Measurements from ENCODE around the gene CPT1B. TPM values are rescaled to one million over a fixed set of nuclear protein-coding genes. Genes with fewer than 3 reads are reported as not detected.

The CPT1B gene
- polyA plus RNA-seq, 3 donors: 0.18 to 66.9 TPM; not detected in 1

GRCh38 chr22:50562523-50563412 lies 15.5 kb downstream of the CPT1B start, which contains the start of gene SYCE3:
Gene SYCE3 (minus strand): TSS chr22:50562919. CDS start chr22:50556405, 6,514 bp downstream.
- H3K79me2 ChIP-seq (ENCODE audit: insufficient read depth, low read length): peaks cover 6% of the 10 kb centered on the region
- H3K4me1 ChIP-seq (ENCODE audit: control insufficient read depth in 1 of 2, insufficient read depth in 2 of 2, low read length in 2 of 2): peaks cover 8 to 13% of the 10 kb centered on the region in 2 donors
- H2AFZ ChIP-seq (ENCODE audit: insufficient read depth, low read depth, low read length, poor library complexity, severe bottlenecking): peak within 1 kb of the TSS; percentile 82
- peak within 1 kb of the TSS; percentile 98 for H3K4me2 ChIP-seq (replicated peaks; ENCODE audit: extremely low read depth, low read length, poor library complexity, severe bottlenecking)
- H3K27me3 Mint-ChIP-seq (ENCODE audit: low read depth in 3 of 3): peaks cover 17 to 22% (median 17%) of the 10 kb centered on the region in 3 donors
- peaks cover 0 to 2% (median 0%) of the 10 kb centered on the region in 7 donors for H3K9me3 Mint-ChIP-seq
- peaks cover 0 to 8% of the 10 kb centered on the region in 2 donors for H3K27me3 ChIP-seq (ENCODE audit: control insufficient read depth in 2 of 2, insufficient read depth in 2 of 2, low read length in 2 of 2)
- no peaks in the 10 kb centered on the region for H4K20me1 ChIP-seq (ENCODE audit: insufficient read depth, low read length)
- TF ChIP-seq, protein P1, sequence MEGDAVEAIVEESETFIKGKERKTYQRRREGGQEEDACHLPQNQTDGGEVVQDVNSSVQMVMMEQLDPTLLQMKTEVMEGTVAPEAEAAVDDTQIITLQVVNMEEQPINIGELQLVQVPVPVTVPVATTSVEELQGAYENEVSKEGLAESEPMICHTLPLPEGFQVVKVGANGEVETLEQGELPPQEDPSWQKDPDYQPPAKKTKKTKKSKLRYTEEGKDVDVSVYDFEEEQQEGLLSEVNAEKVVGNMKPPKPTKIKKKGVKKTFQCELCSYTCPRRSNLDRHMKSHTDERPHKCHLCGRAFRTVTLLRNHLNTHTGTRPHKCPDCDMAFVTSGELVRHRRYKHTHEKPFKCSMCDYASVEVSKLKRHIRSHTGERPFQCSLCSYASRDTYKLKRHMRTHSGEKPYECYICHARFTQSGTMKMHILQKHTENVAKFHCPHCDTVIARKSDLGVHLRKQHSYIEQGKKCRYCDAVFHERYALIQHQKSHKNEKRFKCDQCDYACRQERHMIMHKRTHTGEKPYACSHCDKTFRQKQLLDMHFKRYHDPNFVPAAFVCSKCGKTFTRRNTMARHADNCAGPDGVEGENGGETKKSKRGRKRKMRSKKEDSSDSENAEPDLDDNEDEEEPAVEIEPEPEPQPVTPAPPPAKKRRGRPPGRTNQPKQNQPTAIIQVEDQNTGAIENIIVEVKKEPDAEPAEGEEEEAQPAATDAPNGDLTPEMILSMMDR (IDR thresholded peaks at IDR 0.05): peak; percentile 87
- peaks cover 0 to 4% of the 10 kb centered on the region in 2 donors for H3K36me3 ChIP-seq (replicated peaks in 1 of 2; ENCODE audit: control insufficient read depth in 1 of 2, insufficient read depth in 2 of 2, low read length in 2 of 2)
- peak within 1 kb of the TSS; percentile 32 for H3K9ac ChIP-seq (ENCODE audit: insufficient read depth, low read length, poor library complexity, severe bottlenecking)
- peaks cover 17% of the 10 kb centered on the region for H3K4me1 Mint-ChIP-seq
- H3K27ac Mint-ChIP-seq: peak within 1 kb of the TSS; percentile 57 to 95 (median 73)
- H3K4me3 ChIP-seq (replicated peaks in 1 of 3; ENCODE audit: low read depth in 2 of 3, low read length in 3 of 3): peak within 1 kb of the TSS; percentile 53 to 94 (median 66)
- under 1% methylated on average over 47 of the region's 61 CpGs for WGBS (ENCODE audit: insufficient coverage)
- intact Hi-C loops (cut with micrococcal nuclease): loop anchor here (2.0 to 5.0 kb wide), 6 partner anchors 18 to 60 kb away; partner anchors contain the start of genes CHKB (in 1 of the 2), KLHDC7B (in 1 of the 2), LMF2 (in 1 of the 2) and NCAPH2 (in 1 of the 2)
- peak within 1 kb of the TSS in 1 of 2 donors; percentile 45 for H3K27ac ChIP-seq (ENCODE audit: low read depth in 1 of 2, low read length in 2 of 2)
- peaks cover 0 to 2% of the 10 kb centered on the region in 2 donors for H3K36me3 Mint-ChIP-seq
- H3K4me3 Mint-ChIP-seq: peak within 1 kb of the TSS; percentile 88 to 96
- DNase-seq: peak; percentile 94 to 96 (median 95)
- H3K9me3 ChIP-seq (replicated peaks in 1 of 2; ENCODE audit: control insufficient read depth in 1 of 2, insufficient read depth in 1 of 2, low read length in 2 of 2): no peaks in the 10 kb centered on the region

Measured in CD14-positive monocyte (primary cell).